Adrenal gland (tissue), 5 donors: ENCODE data around the gene DPEP3.

ENCODE experiments used
- POLR2A ChIP-seq, 2 donors: fragments of 450-650 bp; IDR thresholded peaks; one replicate each; pipeline ENCODE4 v1.6.1; 2017; ENCODE audit warnings: antibody characterized with exemption in 2 of 2, mild to moderate bottlenecking in 2 of 2, moderate library complexity in 1 of 2
- TF ChIP-seq, protein P1 (sequence below), 6 experiments: fragments of 450-650 bp in 4 of 6; fragments of 200-600 bp in 2 of 6; sonication (generic) in 1 of 6; IDR thresholded peaks; 1 replicate in 5 of 6; 2 replicates in 1 of 6; pipeline versions ENCODE4 v1.5.1 to v1.8.0; 2016 to 2021; ENCODE audit warnings: antibody characterized with exemption in 6 of 6, mild to moderate bottlenecking in 2 of 6, moderate library complexity in 1 of 6
- donor health status: DM: no; HTN: no; CAD: no.

DNA sequence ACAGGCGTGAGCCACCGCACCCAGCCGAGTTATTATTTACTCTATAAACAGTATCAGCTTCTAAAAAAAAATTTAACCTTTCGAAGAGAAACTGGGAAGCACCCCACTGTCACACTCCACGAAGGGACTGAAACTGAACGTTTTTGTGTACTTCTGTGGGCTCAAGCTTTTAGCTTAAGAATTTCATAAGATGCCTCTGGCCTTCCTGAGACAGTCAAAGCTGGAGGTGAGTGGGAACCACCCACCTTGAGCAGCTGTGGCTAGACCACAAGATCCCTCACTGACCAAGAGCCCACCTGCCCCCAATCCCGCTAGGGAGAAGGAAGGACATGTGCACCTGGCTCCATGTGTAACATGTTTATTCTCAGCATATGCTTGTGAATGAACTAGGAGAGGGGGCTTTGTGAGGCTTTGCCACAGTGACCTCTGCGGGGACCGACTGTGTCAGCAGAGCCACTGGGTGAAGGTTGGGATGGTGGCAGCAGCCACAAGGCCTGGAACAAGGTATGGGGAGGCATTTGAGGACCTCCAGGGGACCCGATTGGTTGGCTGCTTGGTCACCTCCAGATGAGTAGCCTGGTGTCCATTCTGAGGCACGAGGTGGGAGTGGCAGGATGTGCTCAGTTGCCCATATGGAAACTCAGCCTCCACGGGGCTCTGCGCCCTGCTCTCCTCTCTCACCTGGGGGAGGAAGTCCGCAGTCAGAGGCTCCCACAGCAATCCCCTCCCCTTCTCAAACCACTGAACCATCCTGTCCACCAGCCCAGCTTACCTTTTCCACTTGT is 4.8 kb downstream of the DPEP3 start:
- TF ChIP-seq, protein P1, sequence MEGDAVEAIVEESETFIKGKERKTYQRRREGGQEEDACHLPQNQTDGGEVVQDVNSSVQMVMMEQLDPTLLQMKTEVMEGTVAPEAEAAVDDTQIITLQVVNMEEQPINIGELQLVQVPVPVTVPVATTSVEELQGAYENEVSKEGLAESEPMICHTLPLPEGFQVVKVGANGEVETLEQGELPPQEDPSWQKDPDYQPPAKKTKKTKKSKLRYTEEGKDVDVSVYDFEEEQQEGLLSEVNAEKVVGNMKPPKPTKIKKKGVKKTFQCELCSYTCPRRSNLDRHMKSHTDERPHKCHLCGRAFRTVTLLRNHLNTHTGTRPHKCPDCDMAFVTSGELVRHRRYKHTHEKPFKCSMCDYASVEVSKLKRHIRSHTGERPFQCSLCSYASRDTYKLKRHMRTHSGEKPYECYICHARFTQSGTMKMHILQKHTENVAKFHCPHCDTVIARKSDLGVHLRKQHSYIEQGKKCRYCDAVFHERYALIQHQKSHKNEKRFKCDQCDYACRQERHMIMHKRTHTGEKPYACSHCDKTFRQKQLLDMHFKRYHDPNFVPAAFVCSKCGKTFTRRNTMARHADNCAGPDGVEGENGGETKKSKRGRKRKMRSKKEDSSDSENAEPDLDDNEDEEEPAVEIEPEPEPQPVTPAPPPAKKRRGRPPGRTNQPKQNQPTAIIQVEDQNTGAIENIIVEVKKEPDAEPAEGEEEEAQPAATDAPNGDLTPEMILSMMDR (IDR thresholded peaks at IDR 0.05), result no peak
- no peak for TF ChIP-seq POLR2A (IDR thresholded peaks at IDR 0.05)
